SK-N-SH (cell line): ENCODE measurements around the gene SKIDA1. TPM values are rescaled to one million over a fixed set of nuclear protein-coding genes. Genes with fewer than 3 reads are reported as not detected.

Source experiments
- CTCF ChIA-PET: fragments of 300-600, 350-600 bp; formaldehyde crosslinking; extraction: SDS; loops from one replicate; lab custom pipeline; 2021; lab: Yijun Ruan, JAX
- POLR2A ChIA-PET: fragments of 350-600 bp; sonication (Branson Sonifier 250); formaldehyde crosslinking; extraction: SDS; loops from one replicate; lab custom pipeline; 2020; ENCODE audit warnings: antibody characterized with exemption, inconsistent platforms; lab: Yijun Ruan, JAX
- DNase-seq: peaks from one replicate; pipeline ENCODE4 v3.0.0; 2012
- H2AFZ ChIP-seq: fragments of 200-600 bp; sonication (generic); 2 replicates; pipeline ENCODE4 v1.8.1; 2016; ENCODE audit warnings: antibody characterized with exemption, mild to moderate bottlenecking, low read depth
- H3F3A ChIP-seq: fragments of 200-600 bp; sonication (generic); replicated peaks from 2 replicates; pipeline ENCODE3; 2016; ENCODE audit warnings: antibody characterized with exemption, mild to moderate bottlenecking; ENCODE audit not compliant: insufficient read depth
- H3K27ac ChIP-seq, 2 experiments: fragments of 200-500 bp in 1 of 2; fragments of 200-600 bp in 1 of 2; sonication (Bioruptor generic) in 1 of 2; sonication (generic), shearing (Covaris generic) in 1 of 2; 2 replicates each; pipeline versions ENCODE4 v1.5.1 to v1.6.1; 2014 to 2016; ENCODE audit warnings: low read depth in 2 of 2, inconsistent platforms in 1 of 2, low read length in 1 of 2, mild to moderate bottlenecking in 1 of 2, mixed read lengths in 1 of 2
- H3K27me3 ChIP-seq: fragments of 200-600 bp; sonication (generic), shearing (Covaris generic); 2 replicates; pipeline ENCODE4 v1.6.1; 2016; ENCODE audit warnings: mixed run types; ENCODE audit not compliant: insufficient read depth
- H3K36me3 ChIP-seq, 2 experiments: fragments of 200-500 bp in 1 of 2; fragments of 200-600 bp in 1 of 2; sonication (Bioruptor generic) in 1 of 2; sonication (generic) in 1 of 2; replicated peaks in 1 of 2; 2 replicates each; pipeline versions ENCODE3 to v1.5.1; 2014 to 2016; ENCODE audit warnings: low read length in 1 of 2, mild to moderate bottlenecking in 1 of 2; ENCODE audit not compliant: insufficient read depth in 2 of 2, control insufficient read depth in 1 of 2
- H3K4me1 ChIP-seq, 2 experiments: fragments of 200-500 bp in 1 of 2; fragments of 200-600 bp in 1 of 2; sonication (Bioruptor generic) in 1 of 2; sonication (generic), shearing (Covaris generic) in 1 of 2; 2 replicates each; pipeline versions ENCODE4 v1.5.1 to v1.6.1; 2014 to 2016; ENCODE audit warnings: low read depth in 1 of 2, low read length in 1 of 2, mixed run types in 1 of 2; ENCODE audit not compliant: insufficient read depth in 2 of 2, control insufficient read depth in 1 of 2
- H3K4me2 ChIP-seq: fragments of 200-600 bp; sonication (generic), shearing (Covaris generic); 2 replicates; pipeline ENCODE4 v1.6.1; 2017; ENCODE audit warnings: mixed run types
- H3K4me3 ChIP-seq, 2 experiments: fragments of 200-500 bp in 1 of 2; fragments of 200-600 bp in 1 of 2; sonication (Bioruptor generic) in 1 of 2; sonication (generic), shearing (Covaris generic) in 1 of 2; 2 replicates each; pipeline versions ENCODE4 v1.5.1 to v1.8.1; 2014 to 2016; ENCODE audit warnings: low read depth in 2 of 2, inconsistent platforms in 1 of 2, low read length in 1 of 2, mild to moderate bottlenecking in 1 of 2, mixed read lengths in 1 of 2, moderate library complexity in 1 of 2
- H3K79me2 ChIP-seq: fragments of 200-600 bp; sonication (generic); 2 replicates; pipeline ENCODE4 v1.8.1; 2017; ENCODE audit warnings: mild to moderate bottlenecking; ENCODE audit not compliant: insufficient read depth
- H3K9ac ChIP-seq: fragments of 200-600 bp; sonication (generic); 2 replicates; pipeline ENCODE4 v1.6.1; 2017; ENCODE audit warnings: mixed run types
- H3K9me2 ChIP-seq: fragments of 200-600 bp; sonication (generic); 2 replicates; pipeline ENCODE4 v1.6.1; 2017; ENCODE audit warnings: mixed run types
- H3K9me3 ChIP-seq: fragments of 200-600 bp; sonication (generic); 2 replicates; pipeline ENCODE4 v1.6.1; 2017; ENCODE audit warnings: mixed run types, mild to moderate bottlenecking, moderate library complexity
- H4K20me1 ChIP-seq: fragments of 200-600 bp; sonication (generic); 2 replicates; pipeline ENCODE4 v1.6.1; 2017; ENCODE audit warnings: mild to moderate bottlenecking, mixed run types; ENCODE audit not compliant: insufficient read depth
- CHD2 ChIP-seq: fragments of 150-350 bp; IDR thresholded peaks from 2 replicates; pipeline ENCODE4 v1.6.1; 2018; ENCODE audit warnings: low read length; ENCODE audit not compliant: partially characterized antibody
- EP300 ChIP-seq, 2 experiments: IDR thresholded peaks; 2 replicates each; pipeline versions ENCODE4 v1.4.0 to v1.6.1; 2012; ENCODE audit warnings: borderline replicate concordance in 1 of 2, low read depth in 1 of 2, low read length in 1 of 2
- FOXM1 ChIP-seq: IDR thresholded peaks from 2 replicates; pipeline ENCODE4 v1.4.0; 2012; ENCODE audit warnings: low read depth, mild to moderate bottlenecking
- GABPA ChIP-seq: IDR thresholded peaks from 2 replicates; pipeline ENCODE4 v1.4.0; 2012; ENCODE audit warnings: low read depth, mild to moderate bottlenecking
- JUND ChIP-seq: IDR thresholded peaks from 2 replicates; pipeline ENCODE4 v1.4.0; 2012
- MXI1 ChIP-seq: IDR thresholded peaks from 2 replicates; pipeline ENCODE4 v1.6.1; 2012; ENCODE audit warnings: mild to moderate bottlenecking, low read depth, low read length, improper control_type of control experiment
- RAD21 ChIP-seq: IDR thresholded peaks from 2 replicates; pipeline ENCODE4 v1.6.1; 2012; ENCODE audit warnings: mild to moderate bottlenecking, low read length
- RFX5 ChIP-seq: IDR thresholded peaks from 2 replicates; pipeline ENCODE4 v1.6.1; 2012; ENCODE audit warnings: mild to moderate bottlenecking, improper control_type of control experiment, low read length
- RXRA ChIP-seq: IDR thresholded peaks from 2 replicates; pipeline ENCODE4 v1.4.0; 2012; ENCODE audit warnings: low read depth, mild to moderate bottlenecking, borderline replicate concordance
- TCF12 ChIP-seq: IDR thresholded peaks from 2 replicates; pipeline ENCODE4 v1.4.0; 2012
- WGBS: methylation state at CpG from one replicate; pipeline ENCODE4 v1.1.6; 2017; ENCODE audit warnings: low lambda C conversion rate; 5-methylcytosine and 5-hydroxymethylcytosine counted together
- polyA plus RNA-seq, 3 experiments: library from polyadenylated mRNA; depleted of rRNA; stranded (reverse); fragments of >200 nt; gene quantifications; 2 replicates each; pipeline ENCODE4 v1.2.3, GENCODE V29; 2012
- TF ChIP-seq, protein P1 (sequence below): IDR thresholded peaks from 2 replicates; pipeline ENCODE4 v1.4.0; 2012; ENCODE audit warnings: low read depth, borderline replicate concordance
- TF ChIP-seq, protein P2 (sequence below): fragments of 200-600 bp; sonication (generic); IDR thresholded peaks from 2 replicates; pipeline ENCODE4 v1.6.1; 2017; ENCODE audit warnings: antibody characterized with exemption, mild to moderate bottlenecking, moderate library complexity
- TF ChIP-seq, protein P3 (sequence below): IDR thresholded peaks from 2 replicates; pipeline ENCODE4 v1.4.0; 2012; ENCODE audit warnings: low read depth, borderline replicate concordance
- TF ChIP-seq, protein P4 (sequence below): fragments of 150-350 bp; IDR thresholded peaks from 2 replicates; pipeline ENCODE4 v1.6.1; 2017; ENCODE audit warnings: antibody characterized with exemption, low read length, low read depth, borderline replicate concordance

Gene SKIDA1
- polyA plus RNA-seq, 1 of the 3 experiments (the other 2 are of a cell fraction) = 0.38 TPM

DNA sequence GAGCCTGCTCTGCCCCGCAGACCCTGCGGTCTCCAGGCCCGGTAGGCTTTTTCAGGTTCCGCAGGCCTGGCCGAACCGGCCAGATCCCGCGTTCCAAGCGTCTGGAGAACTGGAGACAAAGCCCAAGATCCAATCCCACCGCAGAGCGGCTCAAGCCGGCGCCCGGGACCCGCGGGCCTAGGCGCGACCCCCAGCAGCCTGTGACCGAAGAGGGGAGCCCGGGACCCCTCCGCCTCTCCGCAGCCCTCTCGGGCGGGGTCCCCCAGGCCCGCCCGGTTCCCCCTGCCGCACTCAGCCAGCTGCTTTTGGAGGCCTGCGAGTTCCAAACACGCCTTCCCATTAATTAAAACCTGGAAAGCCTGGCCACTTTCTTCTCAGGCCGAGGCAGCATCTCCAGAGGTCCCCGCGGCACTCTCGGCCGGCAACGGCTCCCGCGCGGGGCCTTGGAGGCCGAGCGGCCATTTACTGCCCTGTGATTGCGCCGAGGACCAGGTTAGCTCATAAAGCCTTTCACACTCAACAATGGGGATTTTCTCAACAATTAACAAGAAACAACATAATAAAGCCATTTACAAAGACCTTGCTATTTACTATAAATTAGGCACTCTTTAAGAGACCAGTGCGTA, 16.7 kb downstream of the SKIDA1 start (continued):
- no peak for TF ChIP-seq CHD2
- TF ChIP-seq, protein P1, sequence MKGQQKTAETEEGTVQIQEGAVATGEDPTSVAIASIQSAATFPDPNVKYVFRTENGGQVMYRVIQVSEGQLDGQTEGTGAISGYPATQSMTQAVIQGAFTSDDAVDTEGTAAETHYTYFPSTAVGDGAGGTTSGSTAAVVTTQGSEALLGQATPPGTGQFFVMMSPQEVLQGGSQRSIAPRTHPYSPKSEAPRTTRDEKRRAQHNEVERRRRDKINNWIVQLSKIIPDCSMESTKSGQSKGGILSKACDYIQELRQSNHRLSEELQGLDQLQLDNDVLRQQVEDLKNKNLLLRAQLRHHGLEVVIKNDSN = no peak

DNA sequence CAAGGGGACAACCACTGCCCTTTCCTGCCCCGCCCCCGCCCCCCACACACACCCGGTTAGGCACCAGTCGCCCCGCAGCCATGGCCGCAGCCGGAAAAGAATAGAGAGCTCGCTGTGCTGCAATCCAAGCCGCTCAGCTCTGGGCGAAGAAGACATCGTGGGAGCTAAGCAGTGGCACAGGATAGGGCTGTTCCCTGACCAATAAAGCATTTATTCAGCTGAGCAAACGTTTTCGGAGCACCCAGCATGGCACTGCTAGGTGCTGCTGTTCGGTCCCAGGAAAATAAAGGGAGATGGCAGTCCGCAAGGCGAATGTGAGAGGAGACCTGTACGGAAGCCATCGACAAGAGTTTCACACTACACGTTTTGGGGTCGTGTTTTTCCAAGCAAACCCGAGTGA, 18.3 kb downstream of the SKIDA1 start:
- H3K9me3 ChIP-seq = no peaks in the 10 kb centered on the region
- H3K9ac ChIP-seq = no peak overlapping the region
- H3K4me3 ChIP-seq = no peak overlapping the region
- H2AFZ ChIP-seq = no peak overlapping the region
- no peaks in the 10 kb centered on the region for H3F3A ChIP-seq
- TF ChIP-seq EP300 (IDR thresholded peaks at IDR 0.05; ENCODE audit: borderline replicate concordance in 1 of 2, low read depth in 1 of 2, low read length in 1 of 2) (no peak), TCF12 (no peak), MXI1 (no peak), RAD21 (no peak), GABPA (no peak), RXRA (no peak), JUND (no peak), RFX5 (no peak), FOXM1 (no peak)
- TF ChIP-seq, protein P2, sequence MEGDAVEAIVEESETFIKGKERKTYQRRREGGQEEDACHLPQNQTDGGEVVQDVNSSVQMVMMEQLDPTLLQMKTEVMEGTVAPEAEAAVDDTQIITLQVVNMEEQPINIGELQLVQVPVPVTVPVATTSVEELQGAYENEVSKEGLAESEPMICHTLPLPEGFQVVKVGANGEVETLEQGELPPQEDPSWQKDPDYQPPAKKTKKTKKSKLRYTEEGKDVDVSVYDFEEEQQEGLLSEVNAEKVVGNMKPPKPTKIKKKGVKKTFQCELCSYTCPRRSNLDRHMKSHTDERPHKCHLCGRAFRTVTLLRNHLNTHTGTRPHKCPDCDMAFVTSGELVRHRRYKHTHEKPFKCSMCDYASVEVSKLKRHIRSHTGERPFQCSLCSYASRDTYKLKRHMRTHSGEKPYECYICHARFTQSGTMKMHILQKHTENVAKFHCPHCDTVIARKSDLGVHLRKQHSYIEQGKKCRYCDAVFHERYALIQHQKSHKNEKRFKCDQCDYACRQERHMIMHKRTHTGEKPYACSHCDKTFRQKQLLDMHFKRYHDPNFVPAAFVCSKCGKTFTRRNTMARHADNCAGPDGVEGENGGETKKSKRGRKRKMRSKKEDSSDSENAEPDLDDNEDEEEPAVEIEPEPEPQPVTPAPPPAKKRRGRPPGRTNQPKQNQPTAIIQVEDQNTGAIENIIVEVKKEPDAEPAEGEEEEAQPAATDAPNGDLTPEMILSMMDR = no peak
- TF ChIP-seq, protein P3, sequence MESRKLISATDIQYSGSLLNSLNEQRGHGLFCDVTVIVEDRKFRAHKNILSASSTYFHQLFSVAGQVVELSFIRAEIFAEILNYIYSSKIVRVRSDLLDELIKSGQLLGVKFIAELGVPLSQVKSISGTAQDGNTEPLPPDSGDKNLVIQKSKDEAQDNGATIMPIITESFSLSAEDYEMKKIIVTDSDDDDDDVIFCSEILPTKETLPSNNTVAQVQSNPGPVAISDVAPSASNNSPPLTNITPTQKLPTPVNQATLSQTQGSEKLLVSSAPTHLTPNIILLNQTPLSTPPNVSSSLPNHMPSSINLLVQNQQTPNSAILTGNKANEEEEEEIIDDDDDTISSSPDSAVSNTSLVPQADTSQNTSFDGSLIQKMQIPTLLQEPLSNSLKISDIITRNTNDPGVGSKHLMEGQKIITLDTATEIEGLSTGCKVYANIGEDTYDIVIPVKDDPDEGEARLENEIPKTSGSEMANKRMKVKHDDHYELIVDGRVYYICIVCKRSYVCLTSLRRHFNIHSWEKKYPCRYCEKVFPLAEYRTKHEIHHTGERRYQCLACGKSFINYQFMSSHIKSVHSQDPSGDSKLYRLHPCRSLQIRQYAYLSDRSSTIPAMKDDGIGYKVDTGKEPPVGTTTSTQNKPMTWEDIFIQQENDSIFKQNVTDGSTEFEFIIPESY = no peak
- TF ChIP-seq, protein P4, sequence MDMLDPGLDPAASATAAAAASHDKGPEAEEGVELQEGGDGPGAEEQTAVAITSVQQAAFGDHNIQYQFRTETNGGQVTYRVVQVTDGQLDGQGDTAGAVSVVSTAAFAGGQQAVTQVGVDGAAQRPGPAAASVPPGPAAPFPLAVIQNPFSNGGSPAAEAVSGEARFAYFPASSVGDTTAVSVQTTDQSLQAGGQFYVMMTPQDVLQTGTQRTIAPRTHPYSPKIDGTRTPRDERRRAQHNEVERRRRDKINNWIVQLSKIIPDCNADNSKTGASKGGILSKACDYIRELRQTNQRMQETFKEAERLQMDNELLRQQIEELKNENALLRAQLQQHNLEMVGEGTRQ = no peak
- TF ChIP-seq, protein P1 = no peak
- H3K4me1 ChIP-seq = peaks cover 0 to 3% of the 10 kb centered on the region in 2 experiments; a peak in 2 of 4 replicates
- ChIA-PET CTCF (interaction anchor here (1.0 to 3.9 kb wide), 4 partner anchors 10 to 228 kb away, joined by 3 to 26 read pairs (median 4); no protein-coding TSS in a partner anchor), POLR2A (interaction anchor here (1.7 kb wide), 1 partner anchor 10 kb away, joined by 5 read pairs; no protein-coding TSS in a partner anchor)
- no peaks in the 10 kb centered on the region for H3K9me2 ChIP-seq
- no peaks in the 10 kb centered on the region for H4K20me1 ChIP-seq
- H3K79me2 ChIP-seq = no peaks in the 10 kb centered on the region
- H3K27me3 ChIP-seq = no peaks in the 10 kb centered on the region
- H3K27ac ChIP-seq = no peak overlapping the region
- WGBS = 93% methylated on average over 19 of the region's 21 CpGs
- no peak overlapping the region for H3K4me2 ChIP-seq
- no peaks in the 10 kb centered on the region for H3K36me3 ChIP-seq
- no peak for DNase-seq
